ENCODE measurements around the gene SLC12A7. TPM values are rescaled to one million over a fixed set of nuclear protein-coding genes. Genes with fewer than 3 reads are reported as not detected.

The SLC12A7 gene
- total RNA-seq, 4 donors from 2014 or later = 10.6 to 32.2 (median 18.1) TPM

GRCh38 chr5:1007681-1008450, 104.0 kb downstream of the SLC12A7 start:
- TF ChIP-seq POLR2A (IDR thresholded peaks at IDR 0.05) = no peak
- 49 to 65% methylated on average over 19 to 20 of the region's 23 CpGs for WGBS, 2 donors
- intact Hi-C loops (cut with DNase I; ENCODE audit: low total_unique reads) = no loop called here
- peak in 1 of 2 donors; percentile 85 for DNase-seq (ENCODE audit: low spot score in 2 of 2)
- no peak overlapping the region for H3K4me3 ChIP-seq (ENCODE audit: low read depth, poor library complexity, severe bottlenecking)

GRCh38 chr5:1007221-1007680, 104.6 kb downstream of the SLC12A7 start:
- no peak for DNase-seq (ENCODE audit: low spot score in 2 of 2)
- no peak for TF ChIP-seq POLR2A (IDR thresholded peaks at IDR 0.05)
- TF ChIP-seq CTCF (IDR thresholded peaks at IDR 0.05) = no peak
- intact Hi-C loops (cut with DNase I; ENCODE audit: low total_unique reads) = no loop called here

GRCh38 chr5:1006656-1007071, 105.2 kb downstream of the SLC12A7 start:
- no peak overlapping the region for H3K4me3 ChIP-seq (ENCODE audit: low read depth, poor library complexity, severe bottlenecking)
- peak in 1 of 2 donors; percentile 82 for DNase-seq (ENCODE audit: low spot score in 2 of 2)
- TF ChIP-seq POLR2A (IDR thresholded peaks at IDR 0.05) = no peak
- no peak for TF ChIP-seq CTCF (IDR thresholded peaks at IDR 0.05)
- intact Hi-C loops (cut with DNase I; ENCODE audit: low total_unique reads) = no loop called here
- 74 to 87% methylated on average over 3 to 5 of the region's 5 CpGs for WGBS, 2 donors

More at GRCh38 chr5:1007221-1007680, 104.6 kb downstream of the SLC12A7 start:
- WGBS, 2 donors = 85 to 90% methylated on average over 17 of the region's 17 CpGs
- H3K4me3 ChIP-seq (ENCODE audit: low read depth, poor library complexity, severe bottlenecking) = no peak overlapping the region

GRCh38 chr5:1005904-1006655, 105.8 kb downstream of the SLC12A7 start:
- DNase-seq (ENCODE audit: low spot score in 2 of 2) = peak in 1 of 2 donors; percentile 84
- intact Hi-C loops (cut with DNase I; ENCODE audit: low total_unique reads) = no loop called here
- no peak overlapping the region for H3K4me3 ChIP-seq (ENCODE audit: low read depth, poor library complexity, severe bottlenecking)

GRCh38 chr5:1005249-1005851, 106.5 kb downstream of the SLC12A7 start:
- TF ChIP-seq CTCF (IDR thresholded peaks at IDR 0.05) (no peak), POLR2A (IDR thresholded peaks at IDR 0.05) (no peak)
- intact Hi-C loops (cut with DNase I; ENCODE audit: low total_unique reads) = no loop called here
- WGBS, 2 donors = 54 to 76% methylated on average over 20 to 47 of the region's 47 CpGs
- DNase-seq (ENCODE audit: low spot score in 2 of 2) = peak in 1 of 2 donors; percentile 77
- no peak overlapping the region for H3K4me3 ChIP-seq (ENCODE audit: low read depth, poor library complexity, severe bottlenecking)

More at GRCh38 chr5:1005904-1006655, 105.8 kb downstream of the SLC12A7 start:
- 95 to 96% methylated on average over 13 of the region's 13 CpGs for whole genome bisulfite sequencing, 2 donors
- TF ChIP-seq CTCF (IDR thresholded peaks at IDR 0.05) = no peak
- no peak for TF ChIP-seq POLR2A (IDR thresholded peaks at IDR 0.05)
